PC-9 (cell line): ENCODE data around the gene MAPKAP1.

ENCODE experiments used
- EZH2 ChIP-seq: fragments of 200-600 bp; sonication (generic); IDR thresholded peaks from 2 replicates; pipeline ENCODE4 v1.8.0; 2017; ENCODE audit warnings: antibody characterized with exemption, low read depth
- TF ChIP-seq, protein P1 (sequence below): fragments of 200-600 bp; sonication (generic); conservative IDR thresholded peaks from 2 replicates; pipeline ENCODE4 v1.6.1; 2017; ENCODE audit warnings: mixed run types, antibody characterized with exemption, mild to moderate bottlenecking, moderate library complexity

DNA sequence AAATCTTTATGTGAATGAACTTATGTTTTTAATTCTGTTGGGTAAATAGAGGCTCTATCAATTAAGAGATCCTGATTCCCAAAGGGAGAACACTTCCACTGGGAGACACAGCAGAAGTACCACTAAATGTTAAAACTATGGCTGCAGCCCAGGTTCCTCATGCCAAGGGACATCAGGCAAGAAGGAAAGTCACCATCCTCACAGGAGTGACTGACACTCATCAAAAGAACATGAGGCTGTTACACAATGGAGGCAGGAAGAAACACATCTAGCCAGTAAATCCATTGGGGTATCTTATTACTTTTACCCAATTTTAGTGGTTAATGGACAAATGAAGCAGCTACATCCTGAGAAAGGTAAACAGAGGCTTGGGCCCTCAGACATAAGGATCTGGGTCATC lies 94.4 kb downstream of the MAPKAP1 start:
- TF ChIP-seq, protein P1, sequence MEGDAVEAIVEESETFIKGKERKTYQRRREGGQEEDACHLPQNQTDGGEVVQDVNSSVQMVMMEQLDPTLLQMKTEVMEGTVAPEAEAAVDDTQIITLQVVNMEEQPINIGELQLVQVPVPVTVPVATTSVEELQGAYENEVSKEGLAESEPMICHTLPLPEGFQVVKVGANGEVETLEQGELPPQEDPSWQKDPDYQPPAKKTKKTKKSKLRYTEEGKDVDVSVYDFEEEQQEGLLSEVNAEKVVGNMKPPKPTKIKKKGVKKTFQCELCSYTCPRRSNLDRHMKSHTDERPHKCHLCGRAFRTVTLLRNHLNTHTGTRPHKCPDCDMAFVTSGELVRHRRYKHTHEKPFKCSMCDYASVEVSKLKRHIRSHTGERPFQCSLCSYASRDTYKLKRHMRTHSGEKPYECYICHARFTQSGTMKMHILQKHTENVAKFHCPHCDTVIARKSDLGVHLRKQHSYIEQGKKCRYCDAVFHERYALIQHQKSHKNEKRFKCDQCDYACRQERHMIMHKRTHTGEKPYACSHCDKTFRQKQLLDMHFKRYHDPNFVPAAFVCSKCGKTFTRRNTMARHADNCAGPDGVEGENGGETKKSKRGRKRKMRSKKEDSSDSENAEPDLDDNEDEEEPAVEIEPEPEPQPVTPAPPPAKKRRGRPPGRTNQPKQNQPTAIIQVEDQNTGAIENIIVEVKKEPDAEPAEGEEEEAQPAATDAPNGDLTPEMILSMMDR, result no peak
- no peak for TF ChIP-seq EZH2
